Loucy (cell line): ENCODE measurements around the gene FBH1.

Experiments
- H2AFZ ChIP-seq: fragments of 200-600 bp; sonication (generic); 2 replicates; pipeline ENCODE4 v1.6.0; 2016; ENCODE audit warnings: antibody characterized with exemption, mild to moderate bottlenecking, low read length, moderate library complexity
- H3F3A ChIP-seq: fragments of 200-600 bp; 2 replicates; pipeline ENCODE4 v1.6.0; 2016; ENCODE audit warnings: antibody characterized with exemption, low read depth, mild to moderate bottlenecking
- H3K27me3 ChIP-seq: fragments of 200-600 bp; sonication (generic); 2 replicates; pipeline ENCODE4 v1.6.1; 2014; ENCODE audit warnings: low read length, mild to moderate bottlenecking; ENCODE audit not compliant: insufficient read depth, poor library complexity, severe bottlenecking
- H3K36me3 ChIP-seq: fragments of 200-600 bp; sonication (generic); 2 replicates; pipeline ENCODE4 v1.6.1; 2016; ENCODE audit warnings: low read length; ENCODE audit not compliant: insufficient read depth
- H3K4me1 ChIP-seq: fragments of 200-600 bp; sonication (generic); 2 replicates; pipeline ENCODE4 v1.5.1; 2014; ENCODE audit warnings: low read length, mild to moderate bottlenecking; ENCODE audit not compliant: insufficient read depth, poor library complexity, severe bottlenecking
- H3K4me2 ChIP-seq: fragments of 200-600 bp; sonication (generic); 2 replicates; pipeline ENCODE4 v1.6.0; 2014; ENCODE audit warnings: antibody characterized with exemption, low read length, low read depth, mild to moderate bottlenecking; ENCODE audit not compliant: poor library complexity, severe bottlenecking
- H3K4me3 ChIP-seq: fragments of 200-600 bp; sonication (generic); 2 replicates; pipeline ENCODE4 v1.5.1; 2014; ENCODE audit warnings: low read length, mild to moderate bottlenecking, mixed read lengths; ENCODE audit not compliant: poor library complexity, severe bottlenecking
- H3K79me2 ChIP-seq: fragments of 200-600 bp; sonication (generic); 2 replicates; pipeline ENCODE4 v1.6.1; 2014; ENCODE audit warnings: low read length; ENCODE audit not compliant: insufficient read depth
- H3K9ac ChIP-seq: fragments of 200-600 bp; sonication (generic); 2 replicates; pipeline ENCODE4 v1.6.0; 2014; ENCODE audit warnings: mild to moderate bottlenecking, low read depth, low read length, moderate library complexity; ENCODE audit not compliant: poor library complexity, severe bottlenecking
- H3K9me2 ChIP-seq: fragments of 200-600 bp; sonication (generic); replicated peaks from 2 replicates; pipeline ENCODE4 v1.6.1; 2016; ENCODE audit warnings: low read depth, low read length, mixed read lengths
- H3K9me3 ChIP-seq: fragments of 200-600 bp; sonication (generic); 2 replicates; pipeline ENCODE4 v1.6.1; 2014; ENCODE audit warnings: mild to moderate bottlenecking, antibody characterized with exemption, low read length, low read depth; ENCODE audit not compliant: insufficient read depth
- H4K20me1 ChIP-seq: fragments of 200-600 bp; sonication (generic); 2 replicates; pipeline ENCODE4 v1.6.0; 2014; ENCODE audit warnings: antibody characterized with exemption, low read length, mild to moderate bottlenecking; ENCODE audit not compliant: insufficient read depth, poor library complexity, severe bottlenecking
- EZH2phosphoT487 ChIP-seq: fragments of 200-600 bp; IDR thresholded peaks from 2 replicates; pipeline ENCODE4 v1.6.1; 2018; ENCODE audit warnings: antibody characterized with exemption, mild to moderate bottlenecking, moderate library complexity, borderline replicate concordance
- TF ChIP-seq, protein P1 (sequence below): fragments of 200-600 bp; sonication (generic); conservative IDR thresholded peaks from 2 replicates; pipeline ENCODE4 v1.5.1; 2014; ENCODE audit warnings: mild to moderate bottlenecking, antibody characterized with exemption, low read length

FBH1 gene

DNA sequence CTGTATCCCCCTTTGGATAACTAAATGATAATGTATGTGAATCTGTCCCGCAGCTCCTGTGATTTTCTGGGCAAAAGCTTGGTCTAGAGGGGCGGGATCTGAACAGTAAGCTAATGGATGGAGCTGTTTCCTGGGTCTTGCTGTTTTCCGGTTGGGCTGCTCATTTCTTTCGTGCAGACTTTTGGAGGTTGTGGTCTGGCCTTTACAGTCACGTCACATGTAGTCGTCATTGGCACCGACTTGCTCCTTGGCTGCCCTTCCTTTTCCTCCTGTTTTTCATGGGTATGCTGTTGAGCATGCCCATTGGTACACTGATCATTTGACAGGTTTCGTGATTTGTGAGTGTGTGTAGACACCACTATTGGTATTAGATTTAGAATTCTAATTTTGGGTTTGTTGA is 2.0 kb downstream of the FBH1 start:
- H3K4me3 ChIP-seq, result peak overlapping the region; percentile 86
- H3K27me3 ChIP-seq, result no peaks in the 10 kb centered on the region
- no peaks in the 10 kb centered on the region for H3K9me3 ChIP-seq
- peaks cover 75% of the 10 kb centered on the region for H3K79me2 ChIP-seq
- peaks cover 43% of the 10 kb centered on the region for H4K20me1 ChIP-seq
- peak overlapping the region; percentile 92 for H3K4me2 ChIP-seq
- TF ChIP-seq, protein P1, sequence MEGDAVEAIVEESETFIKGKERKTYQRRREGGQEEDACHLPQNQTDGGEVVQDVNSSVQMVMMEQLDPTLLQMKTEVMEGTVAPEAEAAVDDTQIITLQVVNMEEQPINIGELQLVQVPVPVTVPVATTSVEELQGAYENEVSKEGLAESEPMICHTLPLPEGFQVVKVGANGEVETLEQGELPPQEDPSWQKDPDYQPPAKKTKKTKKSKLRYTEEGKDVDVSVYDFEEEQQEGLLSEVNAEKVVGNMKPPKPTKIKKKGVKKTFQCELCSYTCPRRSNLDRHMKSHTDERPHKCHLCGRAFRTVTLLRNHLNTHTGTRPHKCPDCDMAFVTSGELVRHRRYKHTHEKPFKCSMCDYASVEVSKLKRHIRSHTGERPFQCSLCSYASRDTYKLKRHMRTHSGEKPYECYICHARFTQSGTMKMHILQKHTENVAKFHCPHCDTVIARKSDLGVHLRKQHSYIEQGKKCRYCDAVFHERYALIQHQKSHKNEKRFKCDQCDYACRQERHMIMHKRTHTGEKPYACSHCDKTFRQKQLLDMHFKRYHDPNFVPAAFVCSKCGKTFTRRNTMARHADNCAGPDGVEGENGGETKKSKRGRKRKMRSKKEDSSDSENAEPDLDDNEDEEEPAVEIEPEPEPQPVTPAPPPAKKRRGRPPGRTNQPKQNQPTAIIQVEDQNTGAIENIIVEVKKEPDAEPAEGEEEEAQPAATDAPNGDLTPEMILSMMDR, result no peak
- no peak for TF ChIP-seq EZH2phosphoT487
- no peaks in the 10 kb centered on the region for H3F3A ChIP-seq
- H3K4me1 ChIP-seq, result peaks cover 43% of the 10 kb centered on the region
- peak overlapping the region; percentile 12 for H3K9ac ChIP-seq
- no peak overlapping the region for H2AFZ ChIP-seq
- H3K9me2 ChIP-seq, result no peaks in the 10 kb centered on the region
- no peaks in the 10 kb centered on the region for H3K36me3 ChIP-seq

DNA sequence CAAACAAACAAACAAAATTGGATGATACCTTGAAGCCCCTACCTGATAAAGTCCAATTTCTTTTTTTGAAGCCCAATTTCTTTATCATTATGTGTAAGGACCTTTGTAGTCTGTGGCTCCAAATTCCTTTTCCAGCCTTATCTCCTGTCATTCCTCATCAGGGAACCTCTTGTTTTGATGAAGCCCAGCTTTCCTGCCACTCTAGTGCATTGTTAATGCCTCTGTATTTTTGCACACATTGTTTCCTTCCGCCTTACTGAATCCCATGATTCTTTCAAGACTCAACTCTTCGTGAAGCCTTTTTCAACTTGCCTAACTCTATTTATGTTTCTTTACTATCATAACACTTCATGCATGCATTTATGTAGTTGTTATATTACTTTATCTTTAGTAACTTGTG is 3.3 kb downstream of the FBH1 start:
- H3K27me3 ChIP-seq, result no peaks in the 10 kb centered on the region
- peaks cover 34% of the 10 kb centered on the region for H3K4me1 ChIP-seq
- peaks cover 35% of the 10 kb centered on the region for H4K20me1 ChIP-seq
- no peak overlapping the region for H3K9ac ChIP-seq
- H3K4me3 ChIP-seq, result no peak overlapping the region
- TF ChIP-seq, protein P1, result no peak
- no peak for TF ChIP-seq EZH2phosphoT487
- H3K79me2 ChIP-seq, result peaks cover 63% of the 10 kb centered on the region
- no peaks in the 10 kb centered on the region for H3F3A ChIP-seq
- peak overlapping the region; percentile 92 for H3K4me2 ChIP-seq
- no peak overlapping the region for H2AFZ ChIP-seq
- no peaks in the 10 kb centered on the region for H3K9me2 ChIP-seq
- H3K9me3 ChIP-seq, result peaks cover 3% of the 10 kb centered on the region; the same call in 1 of the 2 replicates
- no peaks in the 10 kb centered on the region for H3K36me3 ChIP-seq

DNA sequence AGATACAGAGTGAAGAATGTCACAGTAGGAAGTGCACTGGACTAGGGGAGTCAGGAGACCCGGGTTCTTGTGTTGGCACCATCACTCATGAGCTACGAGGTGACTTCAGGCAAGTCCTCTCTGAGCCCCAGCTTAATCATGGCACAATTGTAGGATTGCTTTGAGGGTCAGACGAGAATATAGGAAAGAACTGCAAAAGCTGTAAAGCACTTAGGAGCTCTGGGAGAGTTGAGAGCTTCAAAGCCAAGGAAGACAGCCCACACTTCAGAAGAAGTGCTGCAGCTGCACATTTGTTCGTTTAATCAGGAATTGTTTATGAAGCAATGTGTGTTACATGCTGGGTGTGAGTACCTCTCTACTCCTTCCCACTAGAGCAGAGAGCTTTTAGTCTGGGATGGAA is 4.4 kb downstream of the FBH1 start:
- H2AFZ ChIP-seq, result no peak overlapping the region
- no peaks in the 10 kb centered on the region for H3K27me3 ChIP-seq
- no peak overlapping the region for H3K4me2 ChIP-seq
- peaks cover 54% of the 10 kb centered on the region for H3K79me2 ChIP-seq
- H3K9ac ChIP-seq, result no peak overlapping the region
- peaks cover 29% of the 10 kb centered on the region for H4K20me1 ChIP-seq
- peaks cover 3% of the 10 kb centered on the region; the same call in 1 of the 2 replicates for H3K9me3 ChIP-seq
- H3F3A ChIP-seq, result no peaks in the 10 kb centered on the region
- H3K36me3 ChIP-seq, result no peaks in the 10 kb centered on the region
- H3K4me3 ChIP-seq, result no peak overlapping the region
- no peaks in the 10 kb centered on the region for H3K9me2 ChIP-seq
- TF ChIP-seq EZH2phosphoT487, result no peak
- TF ChIP-seq, protein P1, result no peak
- peaks cover 29% of the 10 kb centered on the region for H3K4me1 ChIP-seq
